PFSK-1 (cell line): ENCODE measurements around the gene SEMA4F.

Source experiments
- FOXP2 ChIP-seq: optimal IDR thresholded peaks from 2 replicates; pipeline ENCODE3; 2011; ENCODE audit warnings: borderline replicate concordance, control low read depth, inconsistent platforms; ENCODE audit not compliant: insufficient read depth; ENCODE audit errors: extremely low read length, extremely low read depth
- POLR2AphosphoS5 ChIP-seq: IDR thresholded peaks from 2 replicates; pipeline ENCODE4 v1.6.1; 2012; ENCODE audit warnings: low read depth, mild to moderate bottlenecking, control low read depth, low read length, moderate library complexity
- REST ChIP-seq, 2 experiments: IDR thresholded peaks; 2 replicates each; pipeline versions ENCODE4 v1.6.1 to v1.8.0; 2011 to 2012; ENCODE audit warnings: low read depth in 2 of 2, low read length in 2 of 2, control low read depth in 1 of 2, inconsistent platforms in 1 of 2, mild to moderate bottlenecking in 1 of 2, moderate library complexity in 1 of 2; ENCODE audit not compliant: insufficient read depth in 1 of 2
- SIN3A ChIP-seq: IDR thresholded peaks from 2 replicates; pipeline ENCODE4 v1.6.1; 2012; ENCODE audit warnings: mild to moderate bottlenecking, low read length, moderate library complexity, borderline replicate concordance; ENCODE audit not compliant: insufficient read depth
- TAF1 ChIP-seq: IDR thresholded peaks from 2 replicates; pipeline ENCODE4 v1.6.1; 2012; ENCODE audit warnings: low read length, control low read depth, borderline replicate concordance; ENCODE audit not compliant: insufficient read depth

SEMA4F gene

GRCh38 chr2:74675090-74675489 lies 21.0 kb downstream of the SEMA4F start:
- TF ChIP-seq SIN3A (no peak), TAF1 (no peak), REST (IDR thresholded peaks at IDR 0.05; ENCODE audit: insufficient read depth in 1 of 2, low read depth in 2 of 2, low read length in 2 of 2) (no peak), FOXP2 (no peak), POLR2AphosphoS5 (no peak)

- TF ChIP-seq SIN3A, result no peak
These were observed 22.3 kb downstream of the SEMA4F start for GRCh38 chr2:74676331-74676730.

- TF ChIP-seq POLR2AphosphoS5 (no peak), TAF1 (no peak), REST (IDR thresholded peaks at IDR 0.05; ENCODE audit: insufficient read depth in 1 of 2, low read depth in 2 of 2, low read length in 2 of 2) (no peak), SIN3A (no peak), FOXP2 (no peak)
These were observed 25.6 kb downstream of the SEMA4F start for GRCh38 chr2:74679615-74680014.

GRCh38 chr2:74682501-74682900 lies 28.5 kb downstream of the SEMA4F start:
- TF ChIP-seq SIN3A (no peak), POLR2AphosphoS5 (no peak), FOXP2 (no peak)

- TF ChIP-seq SIN3A (no peak), REST (IDR thresholded peaks at IDR 0.05; ENCODE audit: insufficient read depth in 1 of 2, low read depth in 2 of 2, low read length in 2 of 2) (no peak), FOXP2 (no peak), POLR2AphosphoS5 (no peak), TAF1 (no peak)
These were observed 31.4 kb downstream of the SEMA4F start for GRCh38 chr2:74685408-74685807.

GRCh38 chr2:74688881-74689280 lies 34.8 kb downstream of the SEMA4F start:
- TF ChIP-seq TAF1, result no peak
- TF ChIP-seq REST (IDR thresholded peaks at IDR 0.05; ENCODE audit: insufficient read depth in 1 of 2, low read depth in 2 of 2, low read length in 2 of 2), result no peak
